Parathyroid adenoma (tissue), 2 donors: ENCODE data around the gene GLI3.

Source experiments
- H2AFZ ChIP-seq: fragments of 300-600 bp; sonication (generic); one replicate; pipeline ENCODE4 v1.7.0; 2017; ENCODE audit warnings: antibody characterized with exemption, mild to moderate bottlenecking
- H3K27ac ChIP-seq: fragments of 300-600 bp; sonication (generic); one replicate; pipeline ENCODE4 v1.7.0; 2017
- H3K27me3 ChIP-seq: fragments of 300-600 bp; sonication (generic); one replicate; pipeline ENCODE4 v1.7.0; 2017; ENCODE audit warnings: low read length; ENCODE audit not compliant: control insufficient read depth, insufficient read depth
- H3K36me3 ChIP-seq: fragments of 300-600 bp; sonication (generic); one replicate; pipeline ENCODE4 v1.7.0; 2017; ENCODE audit warnings: low read length; ENCODE audit not compliant: control insufficient read depth, insufficient read depth
- H3K4me1 ChIP-seq: fragments of 300-600 bp; sonication (generic); one replicate; pipeline ENCODE4 v1.7.0; 2017; ENCODE audit warnings: control low read depth
- H3K4me2 ChIP-seq: fragments of 300-600 bp; sonication (generic); one replicate; pipeline ENCODE4 v1.7.0; 2017; ENCODE audit warnings: low read length
- H3K4me3 ChIP-seq: fragments of 300-600 bp; sonication (generic); one replicate; pipeline ENCODE4 v1.7.0; 2017; ENCODE audit warnings: low read depth, low read length
- H3K79me2 ChIP-seq: fragments of 300-600 bp; sonication (generic); one replicate; pipeline ENCODE4 v1.7.0; 2017; ENCODE audit warnings: control low read depth
- H3K9ac ChIP-seq: fragments of 300-600 bp; sonication (generic); one replicate; pipeline ENCODE4 v1.7.0; 2017; ENCODE audit warnings: mild to moderate bottlenecking
- H3K9me3 ChIP-seq: fragments of 300-600 bp; sonication (generic); one replicate; pipeline ENCODE4 v1.7.0; 2017; ENCODE audit warnings: low read length; ENCODE audit not compliant: control insufficient read depth
- CTCF ChIP-seq: fragments of 300-600 bp; sonication (generic); IDR thresholded peaks from one replicate; pipeline ENCODE4 v1.7.0; 2017; ENCODE audit warnings: antibody characterized with exemption, mild to moderate bottlenecking
- donor health status: primary hyperparathyroidism.

The GLI3 gene

DNA sequence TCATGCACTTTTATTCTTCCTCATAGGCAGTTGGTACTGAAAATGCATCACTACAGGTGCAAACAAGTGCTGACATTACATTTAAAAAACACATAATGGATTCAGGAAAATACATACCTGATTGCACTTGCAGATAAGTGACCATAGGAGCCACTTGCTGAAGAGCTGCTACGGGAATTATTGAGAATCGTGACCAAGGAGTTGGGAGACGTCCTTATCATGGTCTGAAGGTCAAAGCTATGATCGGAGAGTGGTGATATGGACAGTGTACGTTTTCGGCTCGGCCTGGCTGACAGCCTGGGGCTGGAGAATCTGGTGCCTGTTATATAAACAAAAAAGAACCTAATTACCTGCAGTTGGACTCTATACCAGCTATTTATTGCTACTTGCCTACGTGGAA is 197.1 kb downstream of the GLI3 start:
- no peaks in the 10 kb centered on the region for H3K27me3 ChIP-seq
- no peak overlapping the region for H3K4me3 ChIP-seq
- H3K4me2 ChIP-seq = no peak overlapping the region
- H3K36me3 ChIP-seq = no peaks in the 10 kb centered on the region
- no peaks in the 10 kb centered on the region for H3K79me2 ChIP-seq
- no peak overlapping the region for H2AFZ ChIP-seq
- no peaks in the 10 kb centered on the region for H3K4me1 ChIP-seq
- TF ChIP-seq CTCF = no peak
- H3K27ac ChIP-seq = no peak overlapping the region
- H3K9ac ChIP-seq = no peak overlapping the region
- no peaks in the 10 kb centered on the region for H3K9me3 ChIP-seq

DNA sequence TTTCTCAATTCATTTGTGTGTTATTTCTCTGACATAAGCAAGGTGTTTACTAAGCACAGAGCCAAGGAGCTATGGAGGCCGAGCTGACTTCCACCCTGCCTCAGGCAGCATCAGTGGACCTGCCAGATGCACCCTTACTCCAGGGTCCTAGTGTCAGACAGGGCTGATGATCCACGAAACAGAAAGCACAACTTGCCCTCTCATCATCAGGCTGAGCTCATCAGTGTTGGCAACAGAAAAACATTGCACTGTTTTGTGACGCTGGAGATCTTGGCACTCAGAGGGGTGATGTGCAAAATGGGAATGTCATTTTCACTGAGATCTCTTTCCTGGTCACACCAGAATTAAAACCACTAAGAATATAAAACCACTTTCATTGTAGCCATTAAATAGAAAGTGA is 201.8 kb downstream of the GLI3 start:
- H3K9ac ChIP-seq = no peak overlapping the region
- no peak overlapping the region for H3K27ac ChIP-seq
- no peak for TF ChIP-seq CTCF
- H3K36me3 ChIP-seq = no peaks in the 10 kb centered on the region
- H2AFZ ChIP-seq = no peak overlapping the region
- no peak overlapping the region for H3K4me2 ChIP-seq
- no peak overlapping the region for H3K4me3 ChIP-seq
- no peaks in the 10 kb centered on the region for H3K27me3 ChIP-seq
- no peaks in the 10 kb centered on the region for H3K79me2 ChIP-seq
- no peaks in the 10 kb centered on the region for H3K9me3 ChIP-seq
- H3K4me1 ChIP-seq = no peaks in the 10 kb centered on the region

DNA sequence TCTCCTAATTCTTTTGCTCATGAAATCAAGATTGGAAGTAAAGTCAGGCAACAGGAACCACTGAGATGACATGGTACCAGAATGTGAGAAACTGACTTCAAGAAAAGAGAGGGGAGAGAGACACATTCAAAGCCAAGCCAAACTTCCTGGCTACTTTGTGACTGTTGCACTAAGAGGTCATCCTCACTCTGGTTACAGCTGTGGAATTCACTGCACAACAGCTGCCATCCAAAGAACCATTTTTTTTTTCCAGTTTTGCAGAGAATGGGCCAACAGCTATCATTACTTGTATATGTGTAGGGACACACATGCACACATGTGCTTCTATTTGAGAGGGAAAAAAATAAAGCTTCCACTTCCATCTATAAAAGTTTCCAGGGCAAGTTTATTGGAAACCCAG is 203.5 kb downstream of the GLI3 start:
- Histone ChIP-seq H3K27ac (no peak overlapping the region), H3K36me3 (no peaks in the 10 kb centered on the region), H3K79me2 (no peaks in the 10 kb centered on the region), H3K4me1 (no peaks in the 10 kb centered on the region), H3K4me3 (no peak overlapping the region), H3K4me2 (no peak overlapping the region), H3K9me3 (no peaks in the 10 kb centered on the region), H2AFZ (no peak overlapping the region), H3K27me3 (no peaks in the 10 kb centered on the region), H3K9ac (no peak overlapping the region)
- no peak for TF ChIP-seq CTCF

DNA sequence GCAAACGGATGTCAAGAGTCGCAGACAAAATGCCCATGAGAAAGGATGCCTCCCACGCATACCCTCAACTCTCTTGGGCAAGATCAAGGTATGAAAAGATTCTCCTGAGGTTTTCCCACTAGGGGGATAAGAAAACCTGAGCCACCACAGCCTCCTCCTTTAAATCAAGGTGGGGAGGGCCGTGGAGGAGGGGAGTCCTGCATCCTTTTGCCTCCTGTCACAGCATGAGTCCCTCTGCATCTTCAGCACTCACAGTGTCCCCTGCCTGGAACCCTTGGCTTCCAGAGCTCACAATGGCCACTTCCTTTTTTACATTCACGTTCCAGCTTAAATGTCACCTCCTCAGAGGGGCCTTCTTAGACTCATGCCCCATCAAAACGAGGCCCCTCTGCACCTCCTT is 207.6 kb downstream of the GLI3 start:
- no peak overlapping the region for H2AFZ ChIP-seq

More for the DNA sequence above, 207.6 kb downstream of the GLI3 start:
- Histone ChIP-seq H3K27ac (no peak overlapping the region), H3K79me2 (no peaks in the 10 kb centered on the region), H3K9me3 (no peaks in the 10 kb centered on the region), H3K4me3 (no peak overlapping the region), H3K4me2 (no peak overlapping the region), H3K36me3 (no peaks in the 10 kb centered on the region), H3K27me3 (no peaks in the 10 kb centered on the region), H3K9ac (no peak overlapping the region), H3K4me1 (no peaks in the 10 kb centered on the region)
- TF ChIP-seq CTCF = no peak
